ENCODE data around the gene RNF126.

Gene RNF126

DNA sequence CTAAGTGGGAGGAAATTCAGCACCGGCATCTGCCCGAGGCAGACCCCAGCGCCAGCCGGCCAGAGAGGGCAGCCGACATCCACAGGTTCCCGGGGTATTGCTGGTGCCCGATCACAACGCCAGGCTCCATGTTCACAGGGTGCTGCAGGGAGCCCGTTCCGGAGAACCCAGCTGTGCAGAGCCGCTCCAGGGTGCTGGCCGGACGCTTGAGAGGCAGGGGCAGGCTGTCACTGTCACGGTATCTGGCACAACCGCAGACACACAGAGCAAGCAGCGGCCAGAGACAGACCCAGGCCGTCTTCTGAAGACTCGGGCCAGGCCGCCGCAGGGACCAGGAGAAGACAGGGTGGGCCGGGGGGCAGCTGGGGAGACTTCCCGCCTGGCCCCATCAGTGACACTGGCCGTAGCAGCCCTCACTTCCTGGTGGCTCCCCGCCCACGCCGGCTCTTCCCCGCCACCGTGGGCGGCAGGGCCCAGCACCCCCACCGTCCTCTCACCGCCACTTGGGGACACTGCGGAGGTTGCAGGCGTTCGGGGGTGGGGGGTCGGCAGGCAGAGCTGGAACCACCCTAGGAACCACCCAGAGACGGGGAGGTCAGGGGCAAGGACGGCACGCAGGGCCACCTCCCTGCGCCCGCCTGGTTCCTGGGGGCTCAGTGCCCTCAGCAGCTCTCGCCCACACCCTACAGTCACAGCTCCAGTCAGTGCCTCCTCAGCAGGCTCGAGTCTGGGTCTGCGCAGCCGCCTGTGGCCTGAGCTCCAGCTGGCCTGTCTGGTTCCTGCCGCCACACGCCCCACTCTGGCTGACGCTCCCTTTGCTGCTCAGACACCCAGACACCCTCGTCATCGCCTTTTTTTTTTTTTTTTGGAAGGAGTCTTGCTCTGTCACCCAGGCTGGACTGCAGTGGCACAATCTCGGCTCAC, 3.8 kb downstream of the RNF126 start:
- H3K27ac Mint-ChIP-seq = peak overlapping the region in 1 of 3 experiments; percentile 52
- H3K4me1 Mint-ChIP-seq = peaks cover 38% of the 10 kb centered on the region
- H3K9me3 Mint-ChIP-seq = no peaks in the 10 kb centered on the region
- H3K4me3 Mint-ChIP-seq = peak overlapping the region; percentile 10 to 43 (median 11)
- H3K27me3 Mint-ChIP-seq (ENCODE audit: low read depth) = no peaks in the 10 kb centered on the region
- no peak for TF ChIP-seq CTCF (IDR thresholded peaks at IDR 0.05; ENCODE audit: unreplicated experiment in 3 of 3)
- no peaks in the 10 kb centered on the region for H3K36me3 Mint-ChIP-seq (ENCODE audit: low read depth)

DNA sequence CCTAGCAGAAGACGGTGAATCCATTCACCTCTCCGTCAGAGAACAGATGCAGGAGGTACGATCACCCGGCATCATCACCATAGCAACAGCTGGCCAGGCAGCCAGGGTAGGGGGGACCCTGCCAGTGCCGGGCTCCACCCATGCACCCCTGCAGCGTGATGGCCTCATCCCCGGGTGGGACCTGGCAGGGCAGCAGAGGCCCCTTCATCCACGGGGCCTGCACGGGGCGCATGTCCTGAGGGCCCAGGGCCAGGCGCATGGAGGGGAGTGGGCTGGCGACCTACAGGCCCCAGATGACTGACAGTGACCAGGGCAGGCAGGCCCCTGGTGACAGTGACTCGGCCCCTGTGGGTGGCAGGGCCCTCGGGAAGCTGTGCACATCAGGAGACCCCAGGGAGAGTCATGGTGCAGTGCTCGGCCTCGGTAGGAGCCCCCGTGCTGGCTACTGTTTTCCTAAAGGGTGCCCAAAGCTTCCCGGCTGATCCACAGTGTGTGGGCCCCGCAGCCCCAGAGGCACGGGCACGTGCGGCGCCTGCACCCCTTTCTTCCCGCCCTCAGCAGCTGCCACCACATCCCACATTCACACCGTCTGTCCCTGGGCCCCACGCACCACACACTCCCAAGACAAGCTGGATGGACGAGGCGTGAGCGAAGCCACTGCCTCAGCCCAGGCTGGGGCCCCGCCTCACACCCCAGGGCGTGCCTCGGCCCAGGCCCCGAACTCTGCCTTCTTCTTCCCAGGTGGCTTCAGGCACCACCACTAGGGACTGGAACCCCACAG, 4.8 kb downstream of the RNF126 start:
- no peaks in the 10 kb centered on the region for H3K9me3 Mint-ChIP-seq
- no peak overlapping the region for H3K4me3 Mint-ChIP-seq
- H3K27ac Mint-ChIP-seq = no peak overlapping the region
- no peak for TF ChIP-seq CTCF (IDR thresholded peaks at IDR 0.05; ENCODE audit: unreplicated experiment in 3 of 3)
- peaks cover 4% of the 10 kb centered on the region for H3K36me3 Mint-ChIP-seq (ENCODE audit: low read depth)
- no peaks in the 10 kb centered on the region for H3K27me3 Mint-ChIP-seq (ENCODE audit: low read depth)
- H3K4me1 Mint-ChIP-seq = peaks cover 42% of the 10 kb centered on the region

DNA sequence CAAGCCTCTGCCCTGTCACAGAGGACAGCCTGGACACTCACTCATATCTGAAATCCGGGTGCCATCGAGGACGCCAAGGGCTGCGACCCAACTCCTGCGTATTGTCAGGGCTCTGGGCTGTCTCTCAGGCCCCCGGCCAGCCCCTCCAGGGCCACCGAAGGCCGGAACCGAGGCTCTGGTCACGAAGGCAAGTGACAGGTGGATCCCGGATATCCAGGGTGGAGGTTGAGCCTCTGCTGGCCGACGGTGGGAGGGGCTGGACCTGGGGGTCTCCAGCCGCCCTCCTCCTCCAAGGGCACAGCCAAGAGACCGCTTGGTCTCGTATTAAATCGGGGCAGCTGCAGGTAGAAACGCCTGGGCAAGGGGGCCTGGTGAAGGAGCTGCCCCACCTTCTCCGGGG, 5.4 kb downstream of the RNF126 start:
- peaks cover 4% of the 10 kb centered on the region for H3K36me3 Mint-ChIP-seq (ENCODE audit: low read depth)
- H3K27ac Mint-ChIP-seq = no peak overlapping the region
- no peak for TF ChIP-seq CTCF (IDR thresholded peaks at IDR 0.05; ENCODE audit: unreplicated experiment in 3 of 3)
- peaks cover 42% of the 10 kb centered on the region for H3K4me1 Mint-ChIP-seq
- no peaks in the 10 kb centered on the region for H3K27me3 Mint-ChIP-seq (ENCODE audit: low read depth)
- no peak overlapping the region for H3K4me3 Mint-ChIP-seq
- H3K9me3 Mint-ChIP-seq = no peaks in the 10 kb centered on the region

DNA sequence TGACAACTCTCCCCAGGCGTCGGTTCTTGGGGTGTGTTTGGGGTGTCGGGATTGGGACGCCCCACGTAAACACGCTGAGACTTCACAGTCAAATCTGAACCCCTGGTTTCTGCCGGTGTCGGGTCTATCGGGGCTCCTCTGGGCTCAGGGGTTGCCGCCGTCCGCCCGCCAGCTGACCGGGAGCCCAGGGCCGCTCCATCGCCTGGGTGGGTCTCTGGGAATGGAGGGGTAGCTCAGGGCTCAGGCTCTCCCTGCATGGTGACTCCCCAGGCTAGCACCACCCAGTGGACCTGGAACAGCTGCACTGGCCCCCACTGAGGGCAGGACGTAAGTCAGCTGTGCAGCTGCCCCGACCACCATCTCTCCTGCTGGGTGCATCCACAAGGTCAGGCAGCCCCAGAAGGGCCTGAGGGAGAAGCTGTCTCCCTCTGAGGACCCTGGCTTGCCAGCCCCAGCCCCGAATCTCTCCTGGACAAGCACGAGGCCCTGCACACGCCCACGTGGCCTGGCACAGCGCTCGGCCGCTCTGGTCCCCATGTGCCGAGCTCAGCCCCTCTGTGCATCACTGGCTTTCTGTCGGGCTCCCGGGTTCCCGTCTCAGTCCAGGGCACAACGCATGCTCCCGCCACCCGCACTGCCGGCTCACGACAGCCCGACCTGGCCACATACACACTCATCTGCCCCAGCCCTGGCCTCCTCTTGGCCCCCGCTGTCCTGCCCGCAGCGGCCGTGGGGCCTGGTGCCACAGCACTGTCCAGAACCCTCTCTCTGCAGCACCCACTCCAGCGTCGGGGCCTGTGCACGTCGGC, 6.1 kb downstream of the RNF126 start:
- Mint-ChIP-seq H3K27ac (no peak overlapping the region), H3K27me3 (ENCODE audit: low read depth) (no peaks in the 10 kb centered on the region), H3K36me3 (ENCODE audit: low read depth) (peaks cover 4% of the 10 kb centered on the region), H3K9me3 (no peaks in the 10 kb centered on the region), H3K4me3 (no peak overlapping the region), H3K4me1 (peaks cover 42% of the 10 kb centered on the region)
- no peak for TF ChIP-seq CTCF (IDR thresholded peaks at IDR 0.05; ENCODE audit: unreplicated experiment in 3 of 3)

- peaks cover 29% of the 10 kb centered on the region for H3K4me1 Mint-ChIP-seq
- no peak for TF ChIP-seq CTCF (IDR thresholded peaks at IDR 0.05; ENCODE audit: unreplicated experiment in 3 of 3)
- no peak overlapping the region for H3K4me3 Mint-ChIP-seq
- H3K9me3 Mint-ChIP-seq = no peaks in the 10 kb centered on the region
- peaks cover 6% of the 10 kb centered on the region for H3K36me3 Mint-ChIP-seq (ENCODE audit: low read depth)
- H3K27me3 Mint-ChIP-seq (ENCODE audit: low read depth) = no peaks in the 10 kb centered on the region
- H3K27ac Mint-ChIP-seq = peak overlapping the region in 2 of 3 experiments; percentile 44 to 51
Observed at GRCh38 chr19:655691-656090, 7.3 kb downstream of the RNF126 start.

Data from nephron (organoid).